ENCODE measurements around the gene WWOX.

WWOX gene

GRCh38 chr16:79004309-79004708, 904.9 kb downstream of the WWOX start:
- no peaks in the 10 kb centered on the region for H3K9me3 Mint-ChIP-seq (ENCODE audit: low read depth)
- H3K27ac Mint-ChIP-seq, result no peak overlapping the region
- peaks cover 2% of the 10 kb centered on the region for H3K4me1 Mint-ChIP-seq (ENCODE audit: low read depth)
- H3K36me3 Mint-ChIP-seq, result peaks cover 5% of the 10 kb centered on the region
- no peak overlapping the region for H3K4me3 Mint-ChIP-seq
- H3K27me3 Mint-ChIP-seq, result no peaks in the 10 kb centered on the region

- Mint-ChIP-seq H3K27me3 (no peaks in the 10 kb centered on the region), H3K36me3 (peaks cover 5% of the 10 kb centered on the region), H3K9me3 (ENCODE audit: low read depth) (no peaks in the 10 kb centered on the region), H3K4me3 (no peak overlapping the region), H3K27ac (no peak overlapping the region), H3K4me1 (ENCODE audit: low read depth) (peaks cover 2% of the 10 kb centered on the region)
Observed at GRCh38 chr16:79005096-79005495, 905.6 kb downstream of the WWOX start.

GRCh38 chr16:79006206-79006605, 906.8 kb downstream of the WWOX start:
- Mint-ChIP-seq H3K36me3 (peaks cover 5% of the 10 kb centered on the region), H3K4me1 (ENCODE audit: low read depth) (peaks cover 2% of the 10 kb centered on the region), H3K27ac (no peak overlapping the region), H3K27me3 (no peaks in the 10 kb centered on the region), H3K9me3 (ENCODE audit: low read depth) (no peaks in the 10 kb centered on the region), H3K4me3 (no peak overlapping the region)

GRCh38 chr16:79006765-79007164, 907.3 kb downstream of the WWOX start:
- Mint-ChIP-seq H3K36me3 (peaks cover 5% of the 10 kb centered on the region), H3K4me3 (no peak overlapping the region), H3K27ac (no peak overlapping the region), H3K9me3 (ENCODE audit: low read depth) (no peaks in the 10 kb centered on the region), H3K27me3 (no peaks in the 10 kb centered on the region), H3K4me1 (ENCODE audit: low read depth) (peaks cover 2% of the 10 kb centered on the region)

GRCh38 chr16:79007614-79008013, 908.2 kb downstream of the WWOX start:
- Mint-ChIP-seq H3K27me3 (no peaks in the 10 kb centered on the region), H3K4me3 (no peak overlapping the region), H3K27ac (no peak overlapping the region), H3K9me3 (ENCODE audit: low read depth) (no peaks in the 10 kb centered on the region), H3K4me1 (ENCODE audit: low read depth) (peaks cover 5% of the 10 kb centered on the region), H3K36me3 (peaks cover 5% of the 10 kb centered on the region)

- H3K9me3 Mint-ChIP-seq (ENCODE audit: low read depth), result no peaks in the 10 kb centered on the region
- H3K36me3 Mint-ChIP-seq, result peaks cover 5% of the 10 kb centered on the region
- no peaks in the 10 kb centered on the region for H3K27me3 Mint-ChIP-seq
- H3K27ac Mint-ChIP-seq, result no peak overlapping the region
- H3K4me1 Mint-ChIP-seq (ENCODE audit: low read depth), result peaks cover 8% of the 10 kb centered on the region
- H3K4me3 Mint-ChIP-seq, result no peak overlapping the region
Observed at GRCh38 chr16:79008036-79008868, 908.8 kb downstream of the WWOX start.

GRCh38 chr16:79008869-79009179, 909.4 kb downstream of the WWOX start:
- Mint-ChIP-seq H3K4me1 (ENCODE audit: low read depth) (peaks cover 10% of the 10 kb centered on the region), H3K9me3 (ENCODE audit: low read depth) (no peaks in the 10 kb centered on the region), H3K27ac (no peak overlapping the region), H3K36me3 (peaks cover 5% of the 10 kb centered on the region), H3K27me3 (no peaks in the 10 kb centered on the region), H3K4me3 (no peak overlapping the region)

- peaks cover 10% of the 10 kb centered on the region for H3K4me1 Mint-ChIP-seq (ENCODE audit: low read depth)
- H3K9me3 Mint-ChIP-seq (ENCODE audit: low read depth), result no peaks in the 10 kb centered on the region
- H3K27me3 Mint-ChIP-seq, result no peaks in the 10 kb centered on the region
- H3K36me3 Mint-ChIP-seq, result peaks cover 2% of the 10 kb centered on the region
- no peak overlapping the region for H3K4me3 Mint-ChIP-seq
- no peak overlapping the region for H3K27ac Mint-ChIP-seq
Observed at GRCh38 chr16:79009896-79010295, 910.4 kb downstream of the WWOX start.

GRCh38 chr16:79011282-79011681, 911.8 kb downstream of the WWOX start:
- Mint-ChIP-seq H3K36me3 (no peaks in the 10 kb centered on the region), H3K27ac (no peak overlapping the region), H3K27me3 (no peaks in the 10 kb centered on the region), H3K4me3 (no peak overlapping the region), H3K9me3 (ENCODE audit: low read depth) (peaks cover 4% of the 10 kb centered on the region), H3K4me1 (ENCODE audit: low read depth) (peaks cover 10% of the 10 kb centered on the region)

- H3K27ac Mint-ChIP-seq, result no peak overlapping the region
- no peaks in the 10 kb centered on the region for H3K36me3 Mint-ChIP-seq
- no peak overlapping the region for H3K4me3 Mint-ChIP-seq
- H3K4me1 Mint-ChIP-seq (ENCODE audit: low read depth), result peaks cover 8% of the 10 kb centered on the region
- no peaks in the 10 kb centered on the region for H3K27me3 Mint-ChIP-seq
- peaks cover 5% of the 10 kb centered on the region for H3K9me3 Mint-ChIP-seq (ENCODE audit: low read depth)
Observed at GRCh38 chr16:79012671-79013434, 913.4 kb downstream of the WWOX start.

GRCh38 chr16:79013930-79014660, 914.6 kb downstream of the WWOX start:
- Mint-ChIP-seq H3K4me3 (no peak overlapping the region), H3K27ac (no peak overlapping the region), H3K9me3 (ENCODE audit: low read depth) (peaks cover 5% of the 10 kb centered on the region), H3K27me3 (no peaks in the 10 kb centered on the region), H3K4me1 (ENCODE audit: low read depth) (peaks cover 8% of the 10 kb centered on the region), H3K36me3 (no peaks in the 10 kb centered on the region)

- H3K9me3 Mint-ChIP-seq (ENCODE audit: low read depth), result peaks cover 5% of the 10 kb centered on the region
- H3K4me1 Mint-ChIP-seq (ENCODE audit: low read depth), result no peaks in the 10 kb centered on the region
- no peaks in the 10 kb centered on the region for H3K36me3 Mint-ChIP-seq
- H3K27ac Mint-ChIP-seq, result no peak overlapping the region
- no peaks in the 10 kb centered on the region for H3K27me3 Mint-ChIP-seq
- H3K4me3 Mint-ChIP-seq, result no peak overlapping the region
Observed at GRCh38 chr16:79018650-79019429, 919.4 kb downstream of the WWOX start.

GRCh38 chr16:79019431-79019830, 920.0 kb downstream of the WWOX start:
- Mint-ChIP-seq H3K4me3 (no peak overlapping the region), H3K27ac (no peak overlapping the region)

GRCh38 chr16:79021991-79022630, 922.7 kb downstream of the WWOX start:
- peaks cover 2% of the 10 kb centered on the region for H3K36me3 Mint-ChIP-seq
- no peak overlapping the region for H3K4me3 Mint-ChIP-seq
- no peaks in the 10 kb centered on the region for H3K27me3 Mint-ChIP-seq
- no peaks in the 10 kb centered on the region for H3K9me3 Mint-ChIP-seq (ENCODE audit: low read depth)
- no peak overlapping the region for H3K27ac Mint-ChIP-seq
- H3K4me1 Mint-ChIP-seq (ENCODE audit: low read depth), result no peaks in the 10 kb centered on the region

More at GRCh38 chr16:79019431-79019830, 920.0 kb downstream of the WWOX start:
- Mint-ChIP-seq H3K27me3 (no peaks in the 10 kb centered on the region), H3K4me1 (ENCODE audit: low read depth) (no peaks in the 10 kb centered on the region), H3K9me3 (ENCODE audit: low read depth) (peaks cover 5% of the 10 kb centered on the region), H3K36me3 (no peaks in the 10 kb centered on the region)

Data from activated naive CD8-positive, alpha-beta T cell (primary cell).